H9 (cell line): ENCODE measurements around the gene KCTD16. TPM values are rescaled to one million over a fixed set of nuclear protein-coding genes. Genes with fewer than 3 reads are reported as not detected.

Experiments
- DNase-seq: peaks from one replicate; pipeline ENCODE4 v3.0.0-alpha.2; 2017
- H2AFZ ChIP-seq: one replicate; pipeline ENCODE4 v1.6.1; 2013; ENCODE audit warnings: mild to moderate bottlenecking, low read length, control low read depth, moderate library complexity
- H2AK5ac ChIP-seq: 2 replicates; pipeline ENCODE4 v1.6.1; 2013; ENCODE audit warnings: low read length, control low read depth, mixed read lengths; ENCODE audit not compliant: insufficient read length
- H2BK120ac ChIP-seq: one replicate; pipeline ENCODE4 v1.6.1; 2013; ENCODE audit warnings: low read depth, mild to moderate bottlenecking, low read length, control low read depth, inconsistent platforms; ENCODE audit not compliant: poor library complexity, severe bottlenecking
- H2BK12ac ChIP-seq: 2 replicates; pipeline ENCODE4 v1.6.1; 2013; ENCODE audit warnings: low read length, control low read depth, mixed read lengths, low read depth; ENCODE audit not compliant: insufficient read length
- H2BK15ac ChIP-seq: 2 replicates; pipeline ENCODE4 v1.6.1; 2013; ENCODE audit warnings: low read depth, low read length, control low read depth
- H2BK20ac ChIP-seq: one replicate; pipeline ENCODE4 v1.6.1; 2013; ENCODE audit warnings: low read depth, mild to moderate bottlenecking, low read length, control low read depth, inconsistent platforms; ENCODE audit not compliant: poor library complexity, severe bottlenecking
- H2BK5ac ChIP-seq: 2 replicates; pipeline ENCODE4 v1.6.1; 2013; ENCODE audit warnings: low read length, control low read depth, mixed read lengths; ENCODE audit not compliant: insufficient read length
- H3K14ac ChIP-seq: 2 replicates; pipeline ENCODE4 v1.6.1; 2013; ENCODE audit warnings: low read length, control low read depth; ENCODE audit not compliant: insufficient read depth
- H3K18ac ChIP-seq: 2 replicates; pipeline ENCODE4 v1.6.1; 2013; ENCODE audit warnings: low read depth, mild to moderate bottlenecking, mixed read lengths, low read length, control low read depth; ENCODE audit not compliant: insufficient read length
- H3K23ac ChIP-seq: 2 replicates; pipeline ENCODE4 v1.6.1; 2013; ENCODE audit warnings: low read length, control low read depth, mixed read lengths, low read depth; ENCODE audit not compliant: insufficient read length
- H3K23me2 ChIP-seq: 2 replicates; pipeline ENCODE4 v1.6.1; 2013; ENCODE audit warnings: low read depth, mild to moderate bottlenecking, mixed read lengths, low read length, control low read depth; ENCODE audit not compliant: insufficient read length, poor library complexity, severe bottlenecking
- H3K27ac ChIP-seq: 2 replicates; pipeline ENCODE4 v1.5.1; 2013; ENCODE audit warnings: low read length, control low read depth, mixed read lengths, low read depth; ENCODE audit not compliant: insufficient read length
- H3K27me3 ChIP-seq: 2 replicates; pipeline ENCODE4 v1.6.1; 2013; ENCODE audit warnings: low read length, control low read depth, inconsistent platforms; ENCODE audit not compliant: insufficient read depth
- H3K4ac ChIP-seq: 2 replicates; pipeline ENCODE4 v1.6.1; 2013; ENCODE audit warnings: low read depth, mild to moderate bottlenecking, control low read depth, inconsistent platforms, low read length, moderate library complexity
- H3K4me1 ChIP-seq: 2 replicates; pipeline ENCODE4 v1.6.1; 2013; ENCODE audit warnings: low read length, control low read depth, inconsistent platforms; ENCODE audit not compliant: insufficient read depth
- H3K4me2 ChIP-seq: 2 replicates; pipeline ENCODE4 v1.6.1; 2013; ENCODE audit warnings: low read length, control low read depth, mixed read lengths; ENCODE audit not compliant: insufficient read length, insufficient read depth
- H3K56ac ChIP-seq: 2 replicates; pipeline ENCODE4 v1.6.1; 2013; ENCODE audit warnings: low read depth, mild to moderate bottlenecking, mixed read lengths, low read length, control low read depth; ENCODE audit not compliant: insufficient read length
- H3K79me1 ChIP-seq: 2 replicates; pipeline ENCODE4 v1.6.1; 2013; ENCODE audit warnings: low read depth, mild to moderate bottlenecking, moderate library complexity, low read length, control low read depth, inconsistent platforms; ENCODE audit not compliant: insufficient read depth, poor library complexity, severe bottlenecking
- H3K79me2 ChIP-seq: 2 replicates; pipeline ENCODE4 v1.6.1; 2013; ENCODE audit warnings: low read length, control low read depth, inconsistent platforms; ENCODE audit not compliant: insufficient read depth
- H3K9ac ChIP-seq: 2 replicates; pipeline ENCODE4 v1.6.1; 2013; ENCODE audit warnings: low read length, control low read depth, mixed read lengths; ENCODE audit not compliant: insufficient read length; ENCODE audit errors: extremely low read depth
- H3K9me3 ChIP-seq: one replicate; pipeline ENCODE4 v1.6.1; 2013; ENCODE audit warnings: low read depth, low read length, inconsistent platforms; ENCODE audit not compliant: control insufficient read depth
- H3T11ph ChIP-seq: one replicate; pipeline ENCODE4 v1.6.1; 2013; ENCODE audit warnings: mild to moderate bottlenecking, low read length, control low read depth, inconsistent platforms
- H4K20me1 ChIP-seq: one replicate; pipeline ENCODE4 v1.6.1; 2013; ENCODE audit not compliant: control insufficient read depth, insufficient read length, insufficient read depth
- H4K5ac ChIP-seq: 2 replicates; pipeline ENCODE4 v1.6.1; 2013; ENCODE audit warnings: low read depth, mild to moderate bottlenecking, mixed read lengths, low read length, control low read depth; ENCODE audit not compliant: insufficient read length
- H4K8ac ChIP-seq: replicated peaks from 2 replicates; pipeline ENCODE4 v1.6.1; 2013; ENCODE audit warnings: low read length, control low read depth, mixed read lengths, low read depth; ENCODE audit not compliant: insufficient read length
- H4K91ac ChIP-seq: 2 replicates; pipeline ENCODE4 v1.6.1; 2013; ENCODE audit warnings: low read depth, mild to moderate bottlenecking, moderate library complexity, mixed read lengths, low read length, control low read depth; ENCODE audit not compliant: insufficient read length
- H3K27ac Mint-ChIP-seq, 3 experiments: 2 replicates in 2 of 3; 3 replicates in 1 of 3; pipeline ENCODE4 v1.8.0; 2020 to 2021; ENCODE audit warnings: mixed read lengths in 3 of 3, mild to moderate bottlenecking in 1 of 3, moderate library complexity in 1 of 3
- H3K27me3 Mint-ChIP-seq: 2 replicates; pipeline ENCODE4 v1.8.0; 2021; ENCODE audit warnings: low read depth, mild to moderate bottlenecking, moderate library complexity, mixed read lengths
- H3K36me3 Mint-ChIP-seq, 3 experiments: 2 replicates in 2 of 3; 3 replicates in 1 of 3; pipeline ENCODE4 v1.8.0; 2020 to 2021; ENCODE audit warnings: low read depth in 3 of 3, mixed read lengths in 3 of 3; ENCODE audit not compliant: insufficient read depth in 1 of 3
- H3K4me1 Mint-ChIP-seq, 2 experiments: 2 replicates each; pipeline ENCODE4 v1.8.0; 2020; ENCODE audit warnings: mixed read lengths in 2 of 2
- H3K4me3 Mint-ChIP-seq, 2 experiments: 2 replicates in 1 of 2; 3 replicates in 1 of 2; pipeline ENCODE4 v1.8.0; 2020 to 2021; ENCODE audit warnings: mild to moderate bottlenecking in 2 of 2, mixed read lengths in 2 of 2, moderate library complexity in 1 of 2
- H3K9me3 Mint-ChIP-seq, 2 experiments: 2 replicates in 1 of 2; 3 replicates in 1 of 2; pipeline ENCODE4 v1.8.0; 2020; ENCODE audit warnings: mild to moderate bottlenecking in 2 of 2, mixed read lengths in 2 of 2, moderate library complexity in 1 of 2
- WGBS: extraction: QIAGEN DNeasy Blood & Tissue Kit; methylation state at CpG from one replicate; pipeline ENCODE4 v1.1.7; 2013; ENCODE audit warnings: missing lambda C conversion rate, low lambda C conversion rate, mixed read lengths; ENCODE audit not compliant: insufficient read length; ENCODE audit errors: extremely low coverage; 5-methylcytosine and 5-hydroxymethylcytosine counted together
- total RNA-seq: library from RNA; stranded (reverse); gene quantifications from 2 replicates; pipeline ENCODE4 v1.2.1, GENCODE V29; 2021
- TF ChIP-seq, protein P1 (sequence below): fragments of 200-600 bp; sonication (generic); conservative IDR thresholded peaks from 3 replicates; pipeline ENCODE4 v1.8.0; 2021; ENCODE audit warnings: antibody characterized with exemption, mild to moderate bottlenecking

KCTD16 gene
- total RNA-seq, 1 experiment from 2014 or later: 0.09 TPM

DNA sequence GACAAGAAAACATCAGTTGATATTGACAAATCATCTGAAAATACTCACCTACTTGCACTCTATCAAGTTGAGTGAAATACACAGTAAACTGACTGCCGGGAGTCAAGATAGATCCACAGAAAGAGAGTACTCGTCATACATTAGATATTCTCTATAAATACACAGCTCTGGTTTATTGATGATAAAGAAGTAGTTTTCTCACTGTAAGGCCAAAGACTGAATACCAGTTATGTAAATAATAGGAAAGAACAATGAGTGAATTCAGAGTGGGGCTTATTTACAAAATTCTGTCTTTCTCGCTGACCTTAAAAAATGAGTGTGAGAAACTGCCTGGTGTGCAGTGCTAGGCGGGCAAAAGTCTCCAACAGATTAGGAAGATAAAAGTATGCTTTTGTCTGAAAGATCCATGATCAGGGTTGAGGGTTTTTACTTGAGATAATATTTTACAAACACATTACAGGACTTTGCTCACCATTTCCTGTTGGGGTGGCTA is 341.0 kb downstream of the KCTD16 start:
- no peaks in the 10 kb centered on the region for H3K9me3 ChIP-seq
- no peak overlapping the region for H2BK15ac ChIP-seq
- H2BK120ac ChIP-seq: no peak overlapping the region
- H3K4me1 ChIP-seq: no peaks in the 10 kb centered on the region
- no peak overlapping the region for H2BK12ac ChIP-seq
- H3K27me3 ChIP-seq: no peaks in the 10 kb centered on the region
- no peak overlapping the region for H2AK5ac ChIP-seq
- no peak overlapping the region for H4K91ac ChIP-seq
- no peak overlapping the region for H2BK20ac ChIP-seq
- no peak overlapping the region for H4K8ac ChIP-seq
- no peak overlapping the region for H2AFZ ChIP-seq
- no peaks in the 10 kb centered on the region for H3K79me2 ChIP-seq
- no peak overlapping the region for H3K18ac ChIP-seq
- no peak for DNase-seq
- H3K23me2 ChIP-seq: no peaks in the 10 kb centered on the region
- H3K4me1 Mint-ChIP-seq: peaks cover 0 to 3% of the 10 kb centered on the region in 2 experiments; a peak in 2 of 4 replicates
- H3K9me3 Mint-ChIP-seq: peaks cover 3 to 7% of the 10 kb centered on the region in 2 experiments; a peak in 3 of 5 replicates
- H4K5ac ChIP-seq: no peak overlapping the region
- no peaks in the 10 kb centered on the region for H4K20me1 ChIP-seq
- H3K27me3 Mint-ChIP-seq: peaks cover 6% of the 10 kb centered on the region
- peaks cover 0 to 11% (median 2%) of the 10 kb centered on the region in 3 experiments; a peak in 4 of 7 replicates for H3K36me3 Mint-ChIP-seq
- H3K23ac ChIP-seq: no peak overlapping the region
- H2BK5ac ChIP-seq: no peak overlapping the region
- TF ChIP-seq, protein P1, sequence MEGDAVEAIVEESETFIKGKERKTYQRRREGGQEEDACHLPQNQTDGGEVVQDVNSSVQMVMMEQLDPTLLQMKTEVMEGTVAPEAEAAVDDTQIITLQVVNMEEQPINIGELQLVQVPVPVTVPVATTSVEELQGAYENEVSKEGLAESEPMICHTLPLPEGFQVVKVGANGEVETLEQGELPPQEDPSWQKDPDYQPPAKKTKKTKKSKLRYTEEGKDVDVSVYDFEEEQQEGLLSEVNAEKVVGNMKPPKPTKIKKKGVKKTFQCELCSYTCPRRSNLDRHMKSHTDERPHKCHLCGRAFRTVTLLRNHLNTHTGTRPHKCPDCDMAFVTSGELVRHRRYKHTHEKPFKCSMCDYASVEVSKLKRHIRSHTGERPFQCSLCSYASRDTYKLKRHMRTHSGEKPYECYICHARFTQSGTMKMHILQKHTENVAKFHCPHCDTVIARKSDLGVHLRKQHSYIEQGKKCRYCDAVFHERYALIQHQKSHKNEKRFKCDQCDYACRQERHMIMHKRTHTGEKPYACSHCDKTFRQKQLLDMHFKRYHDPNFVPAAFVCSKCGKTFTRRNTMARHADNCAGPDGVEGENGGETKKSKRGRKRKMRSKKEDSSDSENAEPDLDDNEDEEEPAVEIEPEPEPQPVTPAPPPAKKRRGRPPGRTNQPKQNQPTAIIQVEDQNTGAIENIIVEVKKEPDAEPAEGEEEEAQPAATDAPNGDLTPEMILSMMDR: no peak
- H3K4me3 Mint-ChIP-seq: no peak overlapping the region
- no peak overlapping the region for H3K27ac ChIP-seq
- H3K79me1 ChIP-seq: no peaks in the 10 kb centered on the region
- H3K27ac Mint-ChIP-seq: no peak overlapping the region
- no peak overlapping the region for H3K4ac ChIP-seq
- WGBS: no CpG with 5 or more reads among the region's 4 CpGs
- no peak overlapping the region for H3K56ac ChIP-seq
- H3K9ac ChIP-seq: no peak overlapping the region
- no peak overlapping the region for H3K14ac ChIP-seq
- H3K4me2 ChIP-seq: no peak overlapping the region
- no peak overlapping the region for H3T11ph ChIP-seq
